Fibroblast of gingiva (primary cell): ENCODE measurements around the gene LPCAT3.
A peak's percentile ranks its signal among the peaks of the same experiment; 100 is the strongest.
"Not testable (repeated sequence)": the region's sequence is repeated elsewhere in the genome, so short reads cannot be mapped to it uniquely, and the experiment has no call there.

ENCODE experiments used
- DNase-seq: peaks from one replicate; pipeline ENCODE4 v3.0.0-alpha.2; 2011; ENCODE audit warnings: low read depth

Gene LPCAT3, protein sequence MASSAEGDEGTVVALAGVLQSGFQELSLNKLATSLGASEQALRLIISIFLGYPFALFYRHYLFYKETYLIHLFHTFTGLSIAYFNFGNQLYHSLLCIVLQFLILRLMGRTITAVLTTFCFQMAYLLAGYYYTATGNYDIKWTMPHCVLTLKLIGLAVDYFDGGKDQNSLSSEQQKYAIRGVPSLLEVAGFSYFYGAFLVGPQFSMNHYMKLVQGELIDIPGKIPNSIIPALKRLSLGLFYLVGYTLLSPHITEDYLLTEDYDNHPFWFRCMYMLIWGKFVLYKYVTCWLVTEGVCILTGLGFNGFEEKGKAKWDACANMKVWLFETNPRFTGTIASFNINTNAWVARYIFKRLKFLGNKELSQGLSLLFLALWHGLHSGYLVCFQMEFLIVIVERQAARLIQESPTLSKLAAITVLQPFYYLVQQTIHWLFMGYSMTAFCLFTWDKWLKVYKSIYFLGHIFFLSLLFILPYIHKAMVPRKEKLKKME

DNA sequence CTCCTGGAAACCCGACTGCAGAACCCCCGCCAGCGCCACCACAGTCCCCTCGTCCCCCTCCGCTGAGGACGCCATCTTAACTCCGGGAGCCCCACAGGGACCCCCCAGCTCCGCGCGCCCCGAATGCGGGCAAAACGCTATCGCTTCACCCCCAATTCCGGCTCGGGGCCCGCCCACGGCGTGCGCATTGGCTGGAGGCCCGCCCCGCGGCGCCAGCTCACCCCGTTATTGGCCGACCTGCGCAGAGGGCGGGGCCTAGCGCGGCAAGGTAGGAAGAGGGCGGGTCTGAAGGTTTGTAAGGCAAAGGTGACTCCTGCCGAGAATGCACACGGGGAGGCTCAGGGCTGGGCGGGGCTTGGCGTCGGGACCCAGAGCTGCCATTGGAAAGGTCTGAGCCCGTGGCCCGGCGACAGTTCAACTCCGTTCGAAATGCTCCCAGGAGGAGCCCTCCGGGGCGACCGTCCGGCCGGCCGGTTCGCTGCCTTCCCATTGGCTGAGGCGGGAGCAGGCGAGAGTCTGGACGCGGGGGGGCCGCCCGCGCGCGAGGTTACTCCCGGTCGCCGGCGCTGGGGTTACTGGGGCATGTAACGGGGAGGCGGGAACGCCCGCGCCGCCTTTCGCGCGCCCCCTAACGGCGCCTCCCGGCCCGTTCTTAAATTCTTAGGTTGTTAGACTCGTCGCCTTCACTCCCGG is at the start of gene LPCAT3:
Gene LPCAT3 (minus strand): TSS at position 127 of the 693 bp plus-strand sequence. CDS start 52 bp downstream, at position 75.
- DNase-seq: peak; percentile 93

DNA sequence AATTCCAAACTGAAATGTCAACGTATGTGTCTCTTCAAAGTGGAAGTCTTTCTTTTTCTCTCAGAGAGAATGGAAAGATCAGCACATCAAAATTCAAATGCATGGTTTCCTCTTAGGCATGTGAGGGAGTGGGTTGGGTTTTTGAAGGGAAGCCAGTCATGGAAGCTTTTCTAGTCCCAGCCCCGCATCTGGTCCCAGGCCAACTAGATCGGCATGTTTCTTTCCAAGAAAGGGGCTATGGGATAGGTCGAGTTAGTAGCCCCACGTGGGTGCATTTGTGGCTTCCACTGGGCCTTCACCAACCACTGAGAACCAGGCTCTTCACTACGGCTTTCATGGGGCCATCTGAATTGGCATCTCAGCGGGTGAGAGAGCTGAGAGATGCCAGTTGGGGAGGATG is 48.8 kb upstream of the LPCAT3 start:
- no peak for DNase-seq

DNA sequence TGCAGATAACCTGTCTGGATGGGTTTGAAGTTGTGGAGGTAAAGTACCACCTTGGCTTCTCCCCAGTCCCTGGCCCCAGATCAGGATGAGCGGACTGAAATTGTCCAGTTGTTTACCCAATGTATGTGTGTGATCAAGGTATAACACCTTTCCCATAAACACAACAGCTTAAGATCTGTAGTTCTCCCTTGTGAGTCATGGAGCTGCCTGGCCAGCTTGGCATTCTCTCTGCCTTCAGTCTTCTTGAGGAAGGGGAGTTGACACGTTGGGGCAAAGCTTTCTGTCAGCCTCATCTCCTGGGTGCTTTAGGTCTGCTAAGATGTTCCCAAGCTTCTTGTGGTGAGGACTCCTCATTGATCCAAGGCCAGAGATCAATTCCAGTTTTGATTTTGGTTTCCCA is 48.3 kb upstream of the LPCAT3 start:
- no peak for DNase-seq

DNA sequence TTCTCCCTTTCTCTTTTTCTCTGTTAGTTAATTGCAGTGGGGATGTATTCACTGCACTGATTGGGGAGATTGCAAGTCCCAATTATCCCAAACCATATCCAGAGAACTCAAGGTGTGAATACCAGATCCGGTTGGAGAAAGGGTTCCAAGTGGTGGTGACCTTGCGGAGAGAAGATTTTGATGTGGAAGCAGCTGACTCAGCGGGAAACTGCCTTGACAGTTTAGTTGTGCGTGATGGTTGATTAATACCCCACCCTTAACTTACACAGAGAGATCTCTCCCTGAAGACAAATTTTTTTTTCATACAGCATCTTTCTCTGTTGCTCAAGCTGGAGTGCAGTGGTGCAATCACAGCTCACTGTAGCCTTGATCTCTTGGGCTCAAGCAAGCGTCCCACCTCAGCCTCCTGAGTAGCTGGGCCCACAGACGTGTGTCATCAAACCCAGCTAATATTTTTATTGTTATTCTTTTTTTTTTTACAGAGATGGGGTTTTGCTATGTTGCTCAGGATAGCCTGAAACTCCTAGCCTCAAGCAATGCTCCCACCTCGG is 46.9 kb upstream of the LPCAT3 start:
- no peak for DNase-seq

DNA sequence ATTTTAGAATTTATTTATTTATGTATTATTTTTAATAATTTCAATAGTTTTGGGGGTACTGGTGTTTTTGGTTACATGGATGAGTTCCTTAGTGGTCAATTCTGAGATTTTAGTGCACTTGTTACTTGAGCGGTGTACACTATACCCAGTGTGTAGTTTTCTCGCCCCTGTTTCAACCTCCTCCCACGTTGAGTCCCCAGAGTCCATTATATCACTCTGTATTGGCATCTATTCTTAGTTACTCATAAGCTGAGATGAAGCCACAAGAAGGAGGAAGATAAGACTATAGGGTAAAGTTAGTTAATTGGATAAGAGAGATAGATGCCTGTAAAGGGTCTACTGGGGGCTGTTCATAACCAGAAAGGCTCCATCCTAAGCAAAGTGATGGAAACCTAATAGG is 46.2 kb upstream of the LPCAT3 start:
- DNase-seq: no peak

DNA sequence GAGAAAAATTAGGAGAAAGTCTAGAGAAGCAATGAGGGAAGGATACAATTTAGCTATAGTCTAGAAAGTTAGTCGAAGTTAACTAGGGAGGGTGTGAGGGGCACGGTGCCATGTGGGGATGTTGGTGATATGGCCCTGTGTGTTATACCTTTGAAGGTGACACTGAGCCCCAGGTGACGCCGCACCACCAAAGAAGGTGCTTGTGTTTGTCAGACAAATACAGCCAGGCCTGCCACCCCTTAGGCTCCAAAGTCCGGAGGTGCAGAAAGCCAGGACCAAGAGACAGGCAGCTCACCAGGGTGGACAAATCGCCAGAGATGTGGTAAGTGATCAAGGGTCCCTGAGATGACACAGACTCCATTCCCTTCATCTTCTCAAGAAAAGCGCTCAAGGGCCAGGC is 43.3 kb upstream of the LPCAT3 start:
- no peak for DNase-seq

DNA sequence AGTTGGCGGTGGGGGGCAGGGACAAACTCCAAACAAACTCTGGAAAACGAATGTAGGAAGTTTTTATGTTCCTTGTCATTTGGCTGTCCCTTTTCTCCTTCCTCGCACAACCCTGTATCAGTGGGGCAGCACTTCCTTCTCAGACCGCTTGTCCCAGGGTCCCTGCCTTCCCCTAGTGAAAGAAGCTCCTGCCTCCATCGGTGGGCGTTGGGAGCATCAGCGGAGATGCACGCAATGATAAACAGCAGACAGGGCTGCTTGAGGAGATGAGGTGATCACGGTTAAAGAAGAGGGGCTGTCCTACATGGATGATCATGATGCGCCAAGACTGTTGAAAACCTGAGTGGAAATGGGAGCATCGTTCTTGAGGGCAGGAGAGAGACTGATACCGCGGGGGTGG is 42.9 kb upstream of the LPCAT3 start:
- no peak for DNase-seq

DNA sequence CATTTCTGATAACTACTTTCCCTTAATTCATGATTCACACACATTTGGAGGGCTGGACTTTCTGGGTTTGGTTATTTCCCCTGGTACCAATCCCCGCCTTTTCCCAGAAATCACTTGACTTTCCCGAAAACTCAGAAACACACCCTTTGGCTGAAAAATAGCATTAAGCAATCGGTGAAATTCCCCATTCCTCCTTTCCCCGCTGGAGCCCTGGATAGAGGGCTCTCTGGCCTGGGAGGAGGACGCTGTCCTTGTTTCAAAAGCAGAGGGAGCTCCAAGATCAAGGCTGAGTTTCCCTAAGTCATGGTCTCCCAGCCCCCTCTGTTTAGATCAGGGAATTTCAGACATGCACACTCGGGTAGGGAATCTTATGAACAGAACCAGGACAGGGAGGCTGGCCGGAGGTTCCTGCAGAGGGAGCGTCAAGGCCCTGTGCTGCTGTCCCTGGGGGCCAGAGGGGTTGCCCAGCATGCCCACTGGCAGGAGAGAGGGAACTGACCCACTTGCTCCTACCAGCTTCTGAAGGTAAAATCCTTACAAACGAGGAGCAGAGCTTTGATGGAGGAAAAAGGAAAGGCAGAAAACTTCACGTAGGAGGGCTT is 42.2 kb upstream of the LPCAT3 start, which contains the start of gene C1S:
Gene C1S (plus strand): TSS at position 366 of the 602 bp plus-strand sequence. CDS start 1,195 bp downstream, outside the sequence.
- peak; percentile 99 for DNase-seq

DNA sequence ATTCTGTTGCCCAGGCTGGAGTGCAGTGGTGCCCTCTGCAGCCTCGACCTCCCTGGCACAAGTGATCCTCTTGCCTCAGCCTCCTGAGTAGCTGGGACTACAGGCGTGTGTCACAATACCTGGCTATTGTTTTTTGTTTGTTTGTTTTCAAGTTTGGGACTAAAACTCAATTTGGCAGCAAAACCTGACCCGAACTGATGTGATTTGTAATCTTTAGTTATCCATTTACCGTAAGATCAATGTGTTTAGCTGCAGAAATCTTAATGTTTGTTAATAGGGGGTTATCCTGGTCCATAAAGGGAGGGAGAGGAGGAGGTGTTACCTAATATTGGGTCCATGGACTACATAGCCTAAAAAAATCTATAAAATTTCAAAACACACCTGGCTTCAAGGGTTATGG is 41.5 kb upstream of the LPCAT3 start:
- DNase-seq: no peak

DNA sequence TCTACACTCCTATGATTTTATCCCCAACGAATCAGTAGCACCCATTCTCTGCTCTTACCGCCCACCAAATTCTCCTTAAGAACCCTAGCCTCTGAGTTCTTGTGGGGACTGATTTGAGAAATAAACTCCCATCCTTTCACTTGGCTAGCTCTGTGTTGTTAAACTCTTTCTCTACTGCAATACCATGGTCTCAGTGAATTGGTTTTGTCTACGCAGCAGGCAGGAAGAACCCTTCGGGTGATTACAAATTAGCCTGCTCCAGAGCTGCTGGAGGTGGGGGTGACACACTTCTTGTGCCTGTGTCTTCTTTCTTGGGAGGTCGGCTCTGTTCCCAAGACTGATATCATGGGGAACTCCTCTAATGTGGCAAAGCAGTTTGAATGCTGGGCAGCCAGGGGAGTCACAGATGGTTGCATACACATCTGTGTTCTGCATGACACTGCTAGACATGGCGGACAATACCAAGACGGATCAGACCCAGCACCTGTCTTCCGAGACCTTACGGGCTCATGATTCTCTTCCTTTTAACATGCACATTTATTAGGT is 40.6 kb upstream of the LPCAT3 start:
- no peak for DNase-seq

DNA sequence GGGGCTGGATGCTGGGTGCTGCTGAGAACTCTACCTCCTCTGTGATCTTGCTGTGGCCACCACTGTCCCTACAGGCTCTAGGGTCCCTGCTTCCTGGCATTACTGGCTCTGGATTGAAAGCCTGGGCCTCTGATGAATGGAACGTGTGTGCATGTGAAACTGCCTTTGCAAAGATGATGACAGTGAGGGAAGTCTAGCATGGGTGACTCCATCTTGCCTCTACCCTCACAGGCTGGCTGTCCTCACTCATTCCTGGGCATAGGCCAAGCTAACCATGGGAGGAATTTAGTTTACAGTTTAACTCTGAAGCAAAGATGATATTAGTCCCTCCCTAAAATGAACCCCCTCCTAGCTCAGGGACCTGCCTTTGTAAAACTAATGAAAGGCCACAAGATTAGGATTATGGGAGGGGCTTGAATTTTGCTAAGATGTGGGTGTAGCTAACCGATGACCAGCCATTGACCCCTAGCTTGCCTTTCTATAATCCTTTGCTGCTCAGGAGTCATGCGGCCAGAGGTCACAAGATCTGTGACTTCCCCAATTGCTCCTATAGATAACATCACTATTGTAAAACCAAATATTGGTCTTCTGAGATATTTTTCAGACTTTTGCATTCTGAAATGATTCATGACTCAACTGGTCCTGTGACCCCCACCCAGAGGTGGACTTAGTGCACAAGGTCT is 40.0 kb upstream of the LPCAT3 start:
- DNase-seq: no peak

DNA sequence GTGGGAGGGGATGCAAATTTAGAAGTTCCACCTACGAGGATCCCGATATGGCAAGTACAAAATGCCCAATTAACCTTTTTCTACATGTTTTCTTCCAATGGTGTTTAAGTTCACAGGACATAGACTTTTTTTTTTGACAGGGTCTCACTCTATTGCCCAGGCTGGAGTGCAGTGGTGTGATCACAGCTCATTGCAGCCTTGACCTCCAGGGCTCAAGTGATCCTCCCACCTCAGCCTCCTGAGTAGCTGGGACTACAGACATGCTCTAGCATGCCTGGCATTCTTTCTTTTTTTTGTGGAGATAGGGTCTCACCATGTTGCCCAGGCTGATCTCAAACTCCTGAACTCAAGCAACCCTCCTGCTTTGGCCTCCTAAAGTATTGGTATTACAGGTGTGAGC is 37.5 kb upstream of the LPCAT3 start:
- not testable (repeated sequence) for DNase-seq

DNA sequence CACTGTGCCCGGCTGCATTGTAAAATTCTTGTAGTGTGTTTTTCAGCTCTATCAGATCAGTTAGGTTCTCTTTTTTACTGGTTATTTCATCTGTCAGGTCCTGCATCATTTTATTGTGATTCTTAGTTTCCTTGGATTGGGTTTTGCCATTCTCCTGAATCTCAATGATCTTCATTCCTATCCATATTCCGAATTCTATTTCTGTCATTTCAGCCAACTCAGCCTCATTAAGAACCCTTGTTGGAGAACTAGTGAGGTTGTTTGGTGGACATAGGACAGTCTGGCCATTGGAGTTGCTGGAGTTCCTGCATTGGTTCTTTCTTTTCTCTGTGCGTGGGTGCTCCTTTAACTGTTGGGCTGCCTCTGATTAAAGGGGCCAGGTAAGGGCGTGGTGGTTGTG is 36.6 kb upstream of the LPCAT3 start:
- no peak for DNase-seq

DNA sequence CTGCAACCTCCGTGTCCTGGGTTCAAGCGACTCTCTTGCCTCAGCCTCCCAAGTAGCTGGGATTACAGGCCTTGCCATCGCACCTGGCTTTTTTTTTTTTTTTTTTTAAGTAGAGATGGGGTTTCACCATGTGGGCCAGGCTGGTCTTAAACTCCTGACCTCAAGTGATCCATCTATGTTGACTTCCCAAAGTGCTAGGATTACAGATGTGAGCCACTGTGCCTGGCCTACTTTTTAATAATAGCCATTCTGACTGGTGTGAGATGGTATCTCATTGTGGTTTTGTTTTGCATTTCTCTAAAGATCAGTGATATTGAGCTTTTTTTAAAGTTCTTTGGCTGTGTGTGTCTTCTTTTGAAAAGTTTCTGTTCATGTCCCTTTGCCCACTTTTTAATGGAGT is 31.7 kb upstream of the LPCAT3 start:
- DNase-seq: not testable (repeated sequence)

DNA sequence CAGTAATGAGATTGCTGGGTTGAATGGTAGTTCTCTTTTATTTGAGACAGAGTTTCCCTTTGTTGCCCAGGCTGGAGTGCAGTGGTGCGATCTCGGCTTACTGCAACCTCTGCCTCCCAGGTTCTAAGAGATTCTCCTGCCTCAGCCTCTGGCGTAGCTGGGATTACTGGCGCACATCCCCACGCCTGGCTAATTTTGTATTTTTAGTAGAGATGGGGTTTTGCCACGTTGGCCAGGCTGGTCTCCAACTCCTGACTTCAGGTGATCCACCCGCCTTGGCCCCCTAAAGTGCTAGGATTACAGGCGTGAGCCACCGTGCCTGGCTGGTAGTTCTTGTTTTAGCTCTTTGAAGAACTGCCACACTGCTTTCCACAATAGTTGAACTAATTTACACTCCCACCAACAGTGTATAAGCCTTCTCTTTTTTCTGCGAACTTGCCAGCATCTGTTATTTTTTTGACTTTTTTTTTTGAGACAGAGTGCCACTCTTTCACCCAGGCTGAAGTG is 31.2 kb upstream of the LPCAT3 start:
- not testable (repeated sequence) for DNase-seq

DNA sequence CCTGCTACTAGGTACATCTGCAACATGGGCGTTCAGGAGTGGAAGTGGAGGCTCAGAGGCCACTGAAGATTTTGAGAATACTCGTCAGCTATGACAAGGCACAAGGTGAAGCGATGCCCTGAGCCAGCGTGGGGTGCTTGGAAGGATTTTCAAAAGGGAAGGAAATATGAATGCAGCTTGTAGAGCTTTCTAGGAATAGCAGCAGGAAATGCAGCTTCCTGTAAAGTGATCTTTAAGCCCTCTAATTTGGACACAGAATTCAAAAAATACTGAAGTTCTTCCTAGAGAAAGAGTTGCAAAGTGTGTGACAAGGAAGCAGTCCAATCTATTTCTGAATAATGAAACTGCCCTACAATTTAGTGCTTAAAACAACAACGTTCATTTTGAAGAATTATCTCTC is 29.0 kb upstream of the LPCAT3 start:
- no peak for DNase-seq

DNA sequence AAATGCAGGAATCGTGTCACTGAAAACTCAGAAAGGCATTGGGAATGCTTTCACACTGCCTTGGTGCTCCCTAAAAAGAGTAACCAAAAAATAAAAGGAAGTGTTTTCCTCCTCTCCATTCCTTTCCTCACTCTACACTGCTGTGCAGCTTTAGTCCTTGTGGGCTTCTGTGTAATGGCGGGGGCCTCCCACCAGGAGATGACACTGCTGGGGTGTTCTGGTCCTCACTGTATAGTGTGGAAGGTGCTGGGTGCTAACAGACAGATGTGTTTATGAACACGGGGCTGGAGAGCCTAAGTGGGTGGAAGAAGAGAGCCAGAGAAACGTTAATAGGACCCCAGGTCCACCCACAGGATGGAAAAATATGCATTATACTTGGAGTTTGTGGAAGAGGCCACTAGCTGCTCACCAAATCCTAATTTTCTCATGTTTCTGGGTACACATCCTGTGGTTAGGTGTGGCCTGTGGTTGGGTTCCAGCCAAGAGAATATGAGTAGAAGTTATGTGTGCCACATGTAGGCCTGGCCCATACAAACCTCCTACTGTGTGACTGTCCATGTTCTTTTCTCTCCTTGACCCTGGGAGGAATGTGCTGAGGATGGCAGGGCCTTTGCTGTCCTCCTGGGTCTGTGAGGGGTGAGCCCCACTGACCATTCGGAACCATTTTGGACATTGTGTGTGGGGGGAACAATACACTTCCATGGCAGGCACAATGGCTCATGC is 28.3 kb upstream of the LPCAT3 start:
- DNase-seq: no peak

DNA sequence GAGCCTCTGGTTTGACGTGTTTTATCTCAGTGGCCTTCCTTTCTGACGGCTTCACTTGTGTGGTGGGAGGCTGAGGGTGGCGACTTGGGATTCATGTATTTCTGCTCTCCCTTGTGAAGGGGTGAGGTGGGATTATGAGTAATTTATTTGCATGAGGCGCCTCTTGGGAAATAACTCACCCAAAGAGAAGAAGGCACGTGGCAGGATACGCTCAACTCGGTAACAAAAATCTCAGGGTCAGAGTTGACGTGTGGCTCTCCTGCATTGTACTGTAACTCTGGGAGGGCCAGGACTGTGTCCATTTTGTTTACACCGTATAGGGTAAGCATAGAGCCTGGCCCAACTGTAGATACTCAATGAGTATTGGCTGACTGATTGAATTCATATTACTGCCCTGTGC is 27.6 kb upstream of the LPCAT3 start:
- DNase-seq: no peak

DNA sequence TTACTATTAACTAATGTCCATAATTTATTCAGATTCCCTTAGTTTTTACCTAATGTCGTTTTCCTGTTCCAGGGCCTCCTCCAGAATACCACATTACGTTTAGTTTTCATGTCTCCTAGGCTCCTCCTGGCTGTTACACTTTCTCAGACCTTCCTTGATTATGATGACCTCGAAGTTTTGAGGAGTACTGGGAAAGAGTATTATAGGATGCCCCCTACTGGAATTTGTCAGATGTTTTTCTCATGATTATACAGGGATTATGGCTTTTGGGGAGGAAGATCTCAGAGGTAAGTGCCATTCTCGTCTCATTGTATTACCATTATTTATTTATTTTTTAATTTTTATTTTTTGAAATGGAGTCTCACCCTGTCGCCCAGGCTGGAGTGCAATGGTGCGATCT is 24.6 kb upstream of the LPCAT3 start:
- peak; percentile 31 for DNase-seq

DNA sequence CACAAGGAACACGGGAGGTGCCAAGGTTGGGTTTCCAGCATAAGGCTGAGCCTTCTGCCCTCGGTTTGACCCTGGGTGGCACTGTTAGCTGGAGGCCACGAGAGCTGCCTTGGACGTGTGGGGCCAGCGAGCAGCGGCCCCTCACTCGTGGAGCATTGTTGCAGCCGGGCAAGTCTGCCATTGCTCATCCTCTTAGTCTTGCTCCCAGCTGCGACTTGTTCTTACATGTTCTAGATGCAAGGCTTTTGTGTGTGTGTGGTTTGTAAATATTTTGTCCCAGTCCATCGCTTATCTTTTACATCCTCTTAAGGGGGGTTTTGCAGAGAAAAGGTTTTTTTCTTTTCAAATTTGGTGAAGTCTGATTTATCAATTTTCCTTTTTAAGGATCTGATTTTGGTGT is 21.1 kb upstream of the LPCAT3 start:
- DNase-seq: no peak

DNA sequence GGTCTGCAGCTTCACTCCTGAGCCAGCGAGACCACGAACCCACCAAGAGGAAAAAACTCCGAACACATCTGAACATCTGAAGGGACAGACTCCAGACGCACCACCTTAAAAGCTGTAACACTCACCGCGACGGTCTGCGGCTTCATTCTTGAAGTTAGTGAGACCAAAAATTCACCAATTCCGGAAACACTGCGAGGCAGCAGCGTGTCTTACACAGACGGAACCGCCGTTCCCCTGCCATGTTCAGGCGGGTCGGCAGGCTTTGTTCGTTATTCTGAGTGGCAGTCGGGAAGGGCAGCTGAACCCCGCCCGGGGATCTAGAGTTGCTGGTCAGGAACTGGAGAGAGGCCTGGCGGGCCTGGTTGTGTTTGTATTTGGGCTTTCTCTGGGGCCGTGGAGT is 20.3 kb upstream of the LPCAT3 start:
- DNase-seq: no peak
